Osteoblast (primary cell): ENCODE measurements around the gene NDUFS6. TPM values are rescaled to one million over a fixed set of nuclear protein-coding genes. Genes with fewer than 3 reads are reported as not detected.

Source experiments
- DNase-seq: peaks from one replicate; pipeline ENCODE4 v3.0.0; 2011; ENCODE audit warnings: low spot score, mixed read lengths; ENCODE audit not compliant: insufficient read length; ENCODE audit errors: missing footprints
- H2AFZ ChIP-seq: 2 replicates; pipeline ENCODE4 v1.6.0; 2011; ENCODE audit warnings: mild to moderate bottlenecking, low read length
- H3K27ac ChIP-seq: 2 replicates; pipeline ENCODE4 v1.5.1; 2011; ENCODE audit warnings: mild to moderate bottlenecking, low read depth, low read length, moderate library complexity
- H3K27me3 ChIP-seq: 2 replicates; pipeline ENCODE4 v1.6.0; 2012; ENCODE audit warnings: mild to moderate bottlenecking, control low read depth, inconsistent platforms, low read length, moderate library complexity; ENCODE audit not compliant: insufficient read depth
- H3K36me3 ChIP-seq: 2 replicates; pipeline ENCODE4 v1.5.1; 2011; ENCODE audit warnings: mild to moderate bottlenecking, low read length, control low read depth, moderate library complexity; ENCODE audit not compliant: insufficient read depth
- H3K4me1 ChIP-seq: 2 replicates; pipeline ENCODE4 v1.5.1; 2011; ENCODE audit warnings: mild to moderate bottlenecking, low read length, control low read depth, moderate library complexity; ENCODE audit not compliant: insufficient read depth
- H3K4me2 ChIP-seq: 2 replicates; pipeline ENCODE4 v1.6.0; 2011; ENCODE audit warnings: mild to moderate bottlenecking, low read length; ENCODE audit not compliant: insufficient read depth
- H3K4me3 ChIP-seq: fragments of 200-600 bp; sonication (generic); 3 replicates; pipeline ENCODE4 v1.5.1; 2012; ENCODE audit warnings: mild to moderate bottlenecking, low read length, inconsistent platforms; ENCODE audit not compliant: insufficient read depth
- H3K79me2 ChIP-seq: 2 replicates; pipeline ENCODE4 v1.6.0; 2012; ENCODE audit warnings: mild to moderate bottlenecking, low read length, control low read depth, inconsistent platforms; ENCODE audit not compliant: insufficient read depth
- H3K9me3 ChIP-seq: 2 replicates; pipeline ENCODE4 v1.5.1; 2011; ENCODE audit warnings: low read depth, low read length, control low read depth
- H4K20me1 ChIP-seq: 2 replicates; pipeline ENCODE4 v1.6.0; 2012; ENCODE audit warnings: mild to moderate bottlenecking, low read length, control low read depth; ENCODE audit not compliant: insufficient read depth
- total RNA-seq: library from RNA; depleted of rRNA; stranded (reverse); fragments of >200 nt; gene quantifications from 2 replicates; pipeline ENCODE4 v1.2.3, GENCODE V29; 2012
- TF ChIP-seq, protein P1 (sequence below): IDR thresholded peaks from 2 replicates; pipeline ENCODE4 v1.5.1; 2011; ENCODE audit warnings: mild to moderate bottlenecking, low read depth, low read length, moderate library complexity; ENCODE audit errors: extremely low read depth

The NDUFS6 gene
- total RNA-seq, 1 donor: 23.9 TPM

DNA sequence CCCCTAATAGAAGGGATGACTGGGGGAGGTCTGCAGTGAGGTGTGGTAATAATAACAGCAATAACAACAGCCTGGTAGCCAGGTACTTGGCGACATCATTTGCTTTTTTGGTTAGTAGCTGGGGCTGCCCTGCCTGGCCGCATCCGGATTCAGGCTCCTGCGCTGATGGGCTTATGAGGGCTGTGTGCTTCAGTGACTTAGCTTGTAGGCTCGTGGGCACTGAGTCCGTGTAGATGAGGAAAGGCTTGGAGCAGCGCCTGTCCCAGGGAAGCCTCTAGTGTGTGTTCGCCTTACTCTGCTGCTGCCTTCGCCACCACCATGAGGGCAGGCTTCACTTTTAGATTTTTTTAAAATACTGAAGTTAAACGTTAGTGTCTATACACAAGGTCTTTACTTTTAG, 4.5 kb downstream of the NDUFS6 start:
- DNase-seq: peak; percentile 18
- peaks cover 9% of the 10 kb centered on the region for H4K20me1 ChIP-seq
- H3K4me2 ChIP-seq: no peak overlapping the region
- TF ChIP-seq, protein P1, sequence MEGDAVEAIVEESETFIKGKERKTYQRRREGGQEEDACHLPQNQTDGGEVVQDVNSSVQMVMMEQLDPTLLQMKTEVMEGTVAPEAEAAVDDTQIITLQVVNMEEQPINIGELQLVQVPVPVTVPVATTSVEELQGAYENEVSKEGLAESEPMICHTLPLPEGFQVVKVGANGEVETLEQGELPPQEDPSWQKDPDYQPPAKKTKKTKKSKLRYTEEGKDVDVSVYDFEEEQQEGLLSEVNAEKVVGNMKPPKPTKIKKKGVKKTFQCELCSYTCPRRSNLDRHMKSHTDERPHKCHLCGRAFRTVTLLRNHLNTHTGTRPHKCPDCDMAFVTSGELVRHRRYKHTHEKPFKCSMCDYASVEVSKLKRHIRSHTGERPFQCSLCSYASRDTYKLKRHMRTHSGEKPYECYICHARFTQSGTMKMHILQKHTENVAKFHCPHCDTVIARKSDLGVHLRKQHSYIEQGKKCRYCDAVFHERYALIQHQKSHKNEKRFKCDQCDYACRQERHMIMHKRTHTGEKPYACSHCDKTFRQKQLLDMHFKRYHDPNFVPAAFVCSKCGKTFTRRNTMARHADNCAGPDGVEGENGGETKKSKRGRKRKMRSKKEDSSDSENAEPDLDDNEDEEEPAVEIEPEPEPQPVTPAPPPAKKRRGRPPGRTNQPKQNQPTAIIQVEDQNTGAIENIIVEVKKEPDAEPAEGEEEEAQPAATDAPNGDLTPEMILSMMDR: no peak
- peaks cover 9% of the 10 kb centered on the region for H3K4me1 ChIP-seq
- no peak overlapping the region for H2AFZ ChIP-seq
- H3K27me3 ChIP-seq: no peaks in the 10 kb centered on the region
- no peaks in the 10 kb centered on the region for H3K9me3 ChIP-seq
- no peak overlapping the region for H3K27ac ChIP-seq
- peaks cover 86% of the 10 kb centered on the region for H3K79me2 ChIP-seq
- no peak overlapping the region for H3K4me3 ChIP-seq
- peaks cover 54% of the 10 kb centered on the region for H3K36me3 ChIP-seq

DNA sequence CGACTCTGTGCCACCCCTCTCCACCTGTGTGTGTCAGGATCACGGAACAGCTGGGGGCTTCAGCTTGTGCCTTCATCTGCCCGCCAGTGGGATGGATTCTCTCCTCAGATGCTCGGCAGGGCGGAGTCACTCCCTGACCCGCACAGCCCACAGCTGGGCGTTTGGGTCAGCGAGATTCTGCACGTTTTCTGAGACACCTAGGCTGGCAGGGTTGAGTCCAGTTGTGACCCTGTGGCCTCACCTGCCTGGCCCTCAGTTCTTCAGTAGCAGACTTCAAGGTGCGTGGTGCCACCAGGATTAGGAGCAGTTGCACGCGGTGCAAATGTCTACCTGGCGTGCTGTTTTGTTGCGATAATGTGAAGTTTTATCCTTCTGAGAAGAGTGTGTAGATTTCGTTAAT, 5.0 kb downstream of the NDUFS6 start:
- H3K27ac ChIP-seq: no peak overlapping the region
- H3K36me3 ChIP-seq: peaks cover 57% of the 10 kb centered on the region
- H3K4me2 ChIP-seq: no peak overlapping the region
- no peak overlapping the region for H2AFZ ChIP-seq
- H3K79me2 ChIP-seq: peaks cover 86% of the 10 kb centered on the region
- TF ChIP-seq, protein P1: no peak
- H4K20me1 ChIP-seq: peaks cover 9% of the 10 kb centered on the region
- H3K4me3 ChIP-seq: no peak overlapping the region
- no peak for DNase-seq
- H3K4me1 ChIP-seq: peaks cover 7% of the 10 kb centered on the region
- H3K27me3 ChIP-seq: no peaks in the 10 kb centered on the region
- no peaks in the 10 kb centered on the region for H3K9me3 ChIP-seq

DNA sequence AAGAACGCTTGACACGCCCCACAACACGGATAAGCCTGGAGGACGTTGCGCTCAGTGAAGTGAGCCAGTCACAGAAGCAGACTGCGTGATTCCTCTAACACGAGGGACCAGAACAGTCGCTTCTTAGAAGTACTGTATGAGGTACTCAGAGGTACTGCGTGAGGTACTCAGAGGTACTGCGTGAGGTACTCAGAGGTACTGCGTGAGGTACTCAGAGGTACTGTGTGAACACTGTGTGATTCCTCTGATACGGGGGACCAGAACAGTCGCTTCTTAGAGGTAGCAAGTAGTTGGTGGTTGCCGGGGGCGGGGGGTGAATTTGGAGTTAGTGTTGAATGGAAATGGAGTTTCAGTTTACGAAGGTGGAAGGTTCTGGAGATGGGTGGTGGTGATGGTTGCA, 5.8 kb downstream of the NDUFS6 start:
- peak; percentile 6 for DNase-seq
- peaks cover 9% of the 10 kb centered on the region for H4K20me1 ChIP-seq
- H3K4me2 ChIP-seq: no peak overlapping the region
- H3K79me2 ChIP-seq: peaks cover 85% of the 10 kb centered on the region
- H3K27me3 ChIP-seq: no peaks in the 10 kb centered on the region
- H2AFZ ChIP-seq: no peak overlapping the region
- no peaks in the 10 kb centered on the region for H3K9me3 ChIP-seq
- peaks cover 4% of the 10 kb centered on the region for H3K4me1 ChIP-seq
- no peak overlapping the region for H3K4me3 ChIP-seq
- H3K36me3 ChIP-seq: peaks cover 65% of the 10 kb centered on the region
- TF ChIP-seq, protein P1: no peak
- no peak overlapping the region for H3K27ac ChIP-seq

DNA sequence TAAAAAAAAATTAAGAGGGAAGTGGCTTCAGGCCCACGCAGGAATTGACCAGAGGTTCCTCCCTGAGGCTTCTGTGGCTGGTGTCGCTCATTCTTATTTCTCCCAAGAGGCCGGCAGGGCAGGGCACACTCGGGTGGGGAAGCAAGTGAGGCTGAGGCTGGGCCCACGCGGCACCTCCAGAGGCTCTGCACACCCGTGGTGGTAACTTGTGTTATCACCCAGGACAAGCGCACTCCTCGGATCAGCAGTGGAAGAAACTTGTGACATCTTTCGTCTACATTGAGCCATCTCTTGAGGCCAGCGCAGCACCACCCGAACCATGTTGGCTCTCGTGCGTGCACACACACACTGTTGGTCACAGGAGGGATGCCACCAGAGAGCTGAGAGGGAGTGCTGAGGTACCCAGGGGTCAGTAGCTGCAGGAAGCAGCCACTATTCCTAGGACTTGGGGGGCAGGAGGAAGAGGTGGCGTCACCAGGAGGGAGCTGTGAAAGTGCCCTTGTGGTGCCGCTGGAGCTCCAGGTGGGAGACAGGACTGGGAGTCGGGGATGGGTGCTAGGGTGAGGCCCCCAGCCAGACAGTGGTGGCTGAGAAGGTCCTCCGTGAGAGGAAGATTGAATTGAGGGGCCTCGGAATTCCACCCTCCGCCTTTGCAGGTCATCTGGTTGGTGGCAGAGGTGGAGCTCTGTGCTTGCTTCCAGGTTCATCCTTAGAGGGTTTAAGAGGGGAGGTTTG, 6.4 kb downstream of the NDUFS6 start:
- Histone ChIP-seq H4K20me1 (peaks cover 9% of the 10 kb centered on the region), H3K36me3 (peaks cover 68% of the 10 kb centered on the region), H3K27ac (no peak overlapping the region), H3K9me3 (no peaks in the 10 kb centered on the region), H3K4me2 (no peak overlapping the region), H3K4me3 (no peak overlapping the region), H3K4me1 (no peaks in the 10 kb centered on the region), H3K27me3 (no peaks in the 10 kb centered on the region), H3K79me2 (peaks cover 85% of the 10 kb centered on the region), H2AFZ (no peak overlapping the region)
- TF ChIP-seq, protein P1: no peak
- DNase-seq: peak; percentile 39
